Cardiac fibroblast (primary cell): ENCODE measurements around the gene WFDC9.
"Not testable (repeated sequence)": the region's sequence is repeated elsewhere in the genome, so short reads cannot be mapped to it uniquely, and the experiment has no call there.

Experiments used
- DNase-seq, 2 donors: peaks; one replicate each; pipeline versions ENCODE4 v3.0.0 to v3.0.0-alpha.2; 2010; ENCODE audit warnings: low read depth in 2 of 2
- H3K4me3 ChIP-seq, 2 donors: replicated peaks in 1 of 2; 1 replicate in 1 of 2; 2 replicates in 1 of 2; pipeline ENCODE4 v1.5.1; 2011; ENCODE audit warnings: low read depth in 2 of 2, low read length in 2 of 2, mild to moderate bottlenecking in 2 of 2, moderate library complexity in 1 of 2
- CTCF ChIP-seq: IDR thresholded peaks from one replicate; pipeline ENCODE4 v1.5.1; 2011; ENCODE audit warnings: low read depth, mild to moderate bottlenecking, low read length, inconsistent platforms

WFDC9 gene

GRCh38 chr20:45592574-45593189 is 38.4 kb downstream of the WFDC9 start:
- DNase-seq, result peak; percentile 29 to 58
- peak; percentile 63 for TF ChIP-seq CTCF
- no peak overlapping the region for H3K4me3 ChIP-seq

GRCh38 chr20:45589725-45590124 is 41.4 kb downstream of the WFDC9 start:
- peak in 1 of 2 donors; percentile 24 for DNase-seq
- no peak overlapping the region for H3K4me3 ChIP-seq
- TF ChIP-seq CTCF, result no peak

GRCh38 chr20:45588800-45589199 is 42.3 kb downstream of the WFDC9 start:
- peak in 1 of 2 donors; percentile 7 for DNase-seq
- no peak overlapping the region for H3K4me3 ChIP-seq
- TF ChIP-seq CTCF, result no peak

GRCh38 chr20:45585986-45586385 is 45.1 kb downstream of the WFDC9 start:
- H3K4me3 ChIP-seq, DNase-seq: not testable (repeated sequence)

- DNase-seq, result not testable (repeated sequence)
Measured at GRCh38 chr20:45584294-45584693, 46.8 kb downstream of the WFDC9 start.

GRCh38 chr20:45583502-45583901 is 47.6 kb downstream of the WFDC9 start:
- no peak for DNase-seq
- H3K4me3 ChIP-seq, result no peak overlapping the region
- no peak for TF ChIP-seq CTCF

More at GRCh38 chr20:45584294-45584693, 46.8 kb downstream of the WFDC9 start:
- H3K4me3 ChIP-seq, result not testable (repeated sequence)

GRCh38 chr20:45581702-45582101 is 49.4 kb downstream of the WFDC9 start:
- H3K4me3 ChIP-seq, result no peak overlapping the region
- no peak for TF ChIP-seq CTCF
- peak in 1 of 2 donors; percentile 3 for DNase-seq

- TF ChIP-seq CTCF, result no peak
- no peak within 1 kb of the TSS for H3K4me3 ChIP-seq
- no peak for DNase-seq
Measured at GRCh38 chr20:45579184-45579583, 51.9 kb downstream of the WFDC9 start, which contains the start of gene WFDC8. TSS of gene WFDC8 (minus strand) at chr20:45579284. CDS start at chr20:45579247, 37 bp downstream.
